Esophagus squamous epithelium (tissue), 5 donors: ENCODE results near the gene KRTAP9-4. TPM values are rescaled to one million over a fixed set of nuclear protein-coding genes. Genes with fewer than 3 reads are reported as not detected.
"Not testable (repeated sequence)": the region's sequence is repeated elsewhere in the genome, so short reads cannot be mapped to it uniquely, and the experiment has no call there.

Experiments
- DNase-seq: peaks from one replicate; lab custom pipeline; 2025; lab: John Stamatoyannopoulos, UW
- H3K27ac ChIP-seq, 4 donors: fragments of 200-600 bp; sonication (generic); one replicate each; pipeline ENCODE4 v1.5.1; 2016 to 2019; ENCODE audit warnings: mild to moderate bottlenecking in 1 of 4
- H3K27me3 ChIP-seq, 4 donors: fragments of 200-600 bp; sonication (generic); 1 replicate in 3 of 4; 2 replicates in 1 of 4; pipeline versions ENCODE4 v1.5.1 to v1.6.0; 2017 to 2021; ENCODE audit warnings: antibody characterized with exemption in 1 of 4
- H3K36me3 ChIP-seq, 3 donors: fragments of 200-600 bp; sonication (generic); one replicate each; pipeline ENCODE4 v1.5.1; 2016 to 2019
- H3K4me1 ChIP-seq, 3 donors: fragments of 200-600 bp; sonication (generic); one replicate each; pipeline ENCODE4 v1.5.1; 2017 to 2019
- H3K4me3 ChIP-seq, 4 donors: fragments of 200-600 bp; sonication (generic); 1 replicate in 3 of 4; 2 replicates in 1 of 4; pipeline ENCODE4 v1.5.1; 2016 to 2019; ENCODE audit warnings: mild to moderate bottlenecking in 2 of 4, moderate library complexity in 1 of 4
- H3K9me3 ChIP-seq, 3 donors: fragments of 200-600 bp; sonication (generic); one replicate each; pipeline ENCODE4 v1.5.1; 2016 to 2019
- POLR2A ChIP-seq, 4 donors: fragments of 450-650 bp; IDR thresholded peaks; one replicate each; pipeline ENCODE4 v1.6.1; 2017; ENCODE audit warnings: antibody characterized with exemption in 4 of 4, mild to moderate bottlenecking in 4 of 4, moderate library complexity in 3 of 4
- WGBS, 2 donors: methylation state at CpG; one replicate each; pipeline ENCODE4 v1.1.5; 2018; 5-methylcytosine and 5-hydroxymethylcytosine counted together
- intact Hi-C: fragments of 100-400 bp; cut with DNase I; formaldehyde crosslinking; loops from one replicate; pipeline ENCODE4 v1.15.0; 2022
- total RNA-seq, 4 donors: library from RNA; depleted of rRNA; stranded (reverse); fragments of >200 nt; gene quantifications; one replicate each; pipeline ENCODE4 v1.1.0, GENCODE V29; 2016
- TF ChIP-seq, protein P1 (sequence below), 6 experiments: fragments of 450-650 bp in 4 of 6; fragments of 200-600 bp in 2 of 6; sonication (generic) in 2 of 6; IDR thresholded peaks; one replicate each; pipeline ENCODE4 v1.5.1; 2016 to 2019; ENCODE audit warnings: antibody characterized with exemption in 6 of 6, mild to moderate bottlenecking in 4 of 6, moderate library complexity in 4 of 6
- donor health status: DM: yes; HTN: yes; CAD: no.

The KRTAP9-4 gene
- total RNA-seq, 4 donors from 2014 or later = not detected

DNA sequence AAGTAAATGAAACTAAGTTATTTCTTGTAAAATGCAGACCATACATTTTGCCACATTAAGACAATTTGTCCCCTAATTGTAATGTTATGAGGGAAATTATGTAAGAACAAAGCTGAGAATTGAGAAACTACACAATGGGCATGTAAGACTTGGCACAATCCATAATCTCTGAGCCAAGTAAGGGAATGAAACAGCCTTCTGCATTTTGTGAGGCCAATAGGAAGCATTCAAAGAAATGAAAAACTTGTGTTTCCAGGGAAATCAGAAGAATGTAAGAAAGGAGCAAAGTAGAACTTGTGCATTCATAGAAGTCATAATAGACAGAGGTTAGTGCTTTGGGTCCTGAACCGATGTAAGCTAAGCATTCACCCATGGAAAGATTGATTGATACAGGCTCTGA is 1.8 kb downstream of the KRTAP9-4 start:
- intact Hi-C loops = no loop called here

GRCh38 chr17:41254861-41255260 is 5.4 kb downstream of the KRTAP9-4 start:
- H3K27me3 ChIP-seq = peaks cover 0 to 43% (median 0%) of the 10 kb centered on the region in 4 donors
- no peak overlapping the region for H3K27ac ChIP-seq
- WGBS, 2 donors = 0 to 46% methylated on average over 1 of the region's 1 CpG
- no peaks in the 10 kb centered on the region for H3K36me3 ChIP-seq
- no peak for TF ChIP-seq POLR2A (IDR thresholded peaks at IDR 0.05)
- TF ChIP-seq, protein P1, sequence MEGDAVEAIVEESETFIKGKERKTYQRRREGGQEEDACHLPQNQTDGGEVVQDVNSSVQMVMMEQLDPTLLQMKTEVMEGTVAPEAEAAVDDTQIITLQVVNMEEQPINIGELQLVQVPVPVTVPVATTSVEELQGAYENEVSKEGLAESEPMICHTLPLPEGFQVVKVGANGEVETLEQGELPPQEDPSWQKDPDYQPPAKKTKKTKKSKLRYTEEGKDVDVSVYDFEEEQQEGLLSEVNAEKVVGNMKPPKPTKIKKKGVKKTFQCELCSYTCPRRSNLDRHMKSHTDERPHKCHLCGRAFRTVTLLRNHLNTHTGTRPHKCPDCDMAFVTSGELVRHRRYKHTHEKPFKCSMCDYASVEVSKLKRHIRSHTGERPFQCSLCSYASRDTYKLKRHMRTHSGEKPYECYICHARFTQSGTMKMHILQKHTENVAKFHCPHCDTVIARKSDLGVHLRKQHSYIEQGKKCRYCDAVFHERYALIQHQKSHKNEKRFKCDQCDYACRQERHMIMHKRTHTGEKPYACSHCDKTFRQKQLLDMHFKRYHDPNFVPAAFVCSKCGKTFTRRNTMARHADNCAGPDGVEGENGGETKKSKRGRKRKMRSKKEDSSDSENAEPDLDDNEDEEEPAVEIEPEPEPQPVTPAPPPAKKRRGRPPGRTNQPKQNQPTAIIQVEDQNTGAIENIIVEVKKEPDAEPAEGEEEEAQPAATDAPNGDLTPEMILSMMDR (IDR thresholded peaks at IDR 0.05) = no peak
- DNase-seq = no peak
- H3K4me1 ChIP-seq = no peaks in the 10 kb centered on the region
- H3K4me3 ChIP-seq = no peak overlapping the region
- no peaks in the 10 kb centered on the region for H3K9me3 ChIP-seq
- intact Hi-C loops = no loop called here

More for the DNA sequence above, 1.8 kb downstream of the KRTAP9-4 start:
- WGBS, 2 donors = 74 to 89% methylated on average over 1 of the region's 1 CpG
- TF ChIP-seq, protein P1 (IDR thresholded peaks at IDR 0.05) = no peak
- TF ChIP-seq POLR2A (IDR thresholded peaks at IDR 0.05) = no peak
- DNase-seq = no peak
- Histone ChIP-seq H3K27me3 (peaks cover 0 to 28% (median 0%) of the 10 kb centered on the region in 4 donors), H3K4me3 (no peak overlapping the region), H3K4me1 (no peaks in the 10 kb centered on the region), H3K9me3 (no peaks in the 10 kb centered on the region), H3K36me3 (no peaks in the 10 kb centered on the region), H3K27ac (no peak overlapping the region)

DNA sequence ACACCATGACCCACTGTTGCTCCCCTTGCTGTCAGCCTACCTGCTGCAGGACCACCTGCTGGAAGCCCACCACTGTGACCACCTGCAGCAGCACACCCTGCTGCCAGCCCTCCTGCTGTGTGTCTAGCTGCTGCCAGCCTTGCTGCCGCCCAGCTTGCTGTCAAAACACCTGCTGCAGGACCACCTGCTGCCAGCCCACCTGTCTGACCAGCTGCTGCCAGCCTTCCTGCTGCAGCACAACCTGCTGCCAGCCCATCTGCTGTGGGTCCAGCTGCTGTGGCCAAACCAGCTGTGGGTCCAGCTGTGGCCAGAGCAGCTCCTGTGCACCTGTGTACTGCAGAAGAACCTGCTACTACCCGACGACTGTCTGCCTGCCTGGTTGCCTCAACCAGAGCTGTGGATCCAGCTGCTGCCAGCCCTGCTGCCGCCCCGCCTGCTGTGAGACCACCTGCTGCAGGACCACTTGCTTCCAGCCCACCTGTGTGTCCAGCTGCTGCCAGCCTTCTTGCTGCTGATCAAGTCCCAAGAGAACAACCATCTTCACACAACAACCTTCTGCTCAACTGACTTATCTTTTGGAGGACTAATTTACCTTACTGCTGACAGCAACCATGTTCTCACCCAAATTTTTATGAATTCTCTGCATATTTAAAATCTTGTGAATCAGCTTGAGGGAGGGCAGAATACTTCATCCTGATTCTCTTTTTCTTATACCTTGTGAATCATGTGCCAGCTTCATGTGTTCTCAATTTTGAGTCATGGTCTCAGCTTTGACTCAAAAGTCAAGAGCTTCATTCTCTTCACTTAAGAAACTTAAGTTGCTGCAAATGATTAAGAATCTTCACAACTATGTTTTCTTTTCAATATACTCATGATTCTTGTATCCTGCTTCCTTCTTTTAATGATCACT is 6.1 kb downstream of the KRTAP9-4 start, which contains the start of gene KRTAP9-9:
TSS of gene KRTAP9-9 (plus strand) at position 4 of the 910 bp plus-strand sequence.
- H3K4me3 ChIP-seq, H3K36me3 ChIP-seq, DNase-seq, H3K27ac ChIP-seq, H3K4me1 ChIP-seq, H3K9me3 ChIP-seq, intact Hi-C loops: not testable (repeated sequence)
- H3K27me3 ChIP-seq = peaks cover 0 to 44% (median 0%) of the 10 kb centered on the region in 4 donors
- 85 to 87% methylated on average over 3 to 4 of the region's 5 CpGs for WGBS, 2 donors

GRCh38 chr17:41256291-41256685 is 6.8 kb downstream of the KRTAP9-4 start:
- WGBS, 2 donors = 96 to 100% methylated on average over 1 of the region's 1 CpG
- no peaks in the 10 kb centered on the region for H3K36me3 ChIP-seq
- peaks cover 0 to 40% (median 0%) of the 10 kb centered on the region in 4 donors for H3K27me3 ChIP-seq
- DNase-seq = no peak
- no peaks in the 10 kb centered on the region for H3K9me3 ChIP-seq
- intact Hi-C loops = no loop called here
- H3K4me1 ChIP-seq = no peaks in the 10 kb centered on the region
- no peak overlapping the region for H3K4me3 ChIP-seq
- no peak for TF ChIP-seq POLR2A (IDR thresholded peaks at IDR 0.05)
- TF ChIP-seq, protein P1 (IDR thresholded peaks at IDR 0.05) = no peak
- no peak overlapping the region for H3K27ac ChIP-seq

- no peak for DNase-seq
- Histone ChIP-seq H3K9me3 (no peaks in the 10 kb centered on the region), H3K36me3 (no peaks in the 10 kb centered on the region), H3K4me3 (no peak overlapping the region), H3K4me1 (no peaks in the 10 kb centered on the region), H3K27me3 (peaks cover 0 to 32% (median 0%) of the 10 kb centered on the region in 4 donors), H3K27ac (no peak overlapping the region)
- intact Hi-C loops = no loop called here
- TF ChIP-seq, protein P1 (IDR thresholded peaks at IDR 0.05) = no peak
- no peak for TF ChIP-seq POLR2A (IDR thresholded peaks at IDR 0.05)
Measured at GRCh38 chr17:41258406-41258805, 8.9 kb downstream of the KRTAP9-4 start.
